Measurements from ENCODE around the gene ABCB11.

- no peak for TF ChIP-seq CTCF (IDR thresholded peaks at IDR 0.05; ENCODE audit: poor library complexity, severe bottlenecking)
- TF ChIP-seq RAD21 (conservative IDR thresholded peaks at IDR 0.05), result no peak
- no peak for TF ChIP-seq EP300 (conservative IDR thresholded peaks at IDR 0.05; ENCODE audit: poor library complexity, severe bottlenecking)
These were observed 38.4 kb downstream of the ABCB11 start for GRCh38 chr2:168992591-168993349.

Measured in neural cell (in vitro differentiated cells).